SK-N-SH (cell line): ENCODE measurements around the gene DVL2.
"Not testable (repeated sequence)": the region's sequence is repeated elsewhere in the genome, so short reads cannot be mapped to it uniquely, and the experiment has no call there.

ENCODE experiments used
- POLR2AphosphoS5 ChIP-seq: IDR thresholded peaks from 2 replicates; pipeline ENCODE4 v1.6.1; 2012; ENCODE audit warnings: low read depth, low read length
- RCOR1 ChIP-seq: fragments of 150-350 bp; IDR thresholded peaks from 2 replicates; pipeline ENCODE4 v1.6.1; 2017; ENCODE audit warnings: antibody characterized with exemption, low read length
- TF ChIP-seq, protein P1 (sequence below): fragments of 200-600 bp; sonication (generic); IDR thresholded peaks from 2 replicates; pipeline ENCODE4 v1.6.1; 2017; ENCODE audit warnings: antibody characterized with exemption, mild to moderate bottlenecking, moderate library complexity
- TF ChIP-seq, protein P2 (sequence below): IDR thresholded peaks from 2 replicates; pipeline ENCODE4 v1.4.0; 2012; ENCODE audit warnings: low read depth, borderline replicate concordance

DNA sequence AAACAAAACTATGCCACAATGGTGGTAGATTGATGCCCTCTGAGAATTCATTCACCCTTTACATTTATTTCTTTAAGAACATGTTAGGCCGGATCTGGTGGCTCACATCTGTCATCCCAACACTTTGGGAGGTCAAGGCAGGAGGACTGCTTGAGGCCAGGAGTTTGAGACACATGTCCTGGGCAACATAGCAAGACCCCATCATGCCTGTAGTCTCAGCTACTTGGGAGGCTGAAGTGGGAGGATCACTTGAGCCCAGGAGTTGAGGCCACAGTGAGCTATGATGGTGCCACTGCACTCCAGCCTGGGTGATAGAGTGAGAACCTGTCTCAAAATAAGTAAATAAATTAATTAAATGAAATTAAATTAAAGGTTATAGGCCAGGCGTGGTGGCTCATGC, 52.2 kb downstream of the DVL2 start:
- TF ChIP-seq, protein P1, sequence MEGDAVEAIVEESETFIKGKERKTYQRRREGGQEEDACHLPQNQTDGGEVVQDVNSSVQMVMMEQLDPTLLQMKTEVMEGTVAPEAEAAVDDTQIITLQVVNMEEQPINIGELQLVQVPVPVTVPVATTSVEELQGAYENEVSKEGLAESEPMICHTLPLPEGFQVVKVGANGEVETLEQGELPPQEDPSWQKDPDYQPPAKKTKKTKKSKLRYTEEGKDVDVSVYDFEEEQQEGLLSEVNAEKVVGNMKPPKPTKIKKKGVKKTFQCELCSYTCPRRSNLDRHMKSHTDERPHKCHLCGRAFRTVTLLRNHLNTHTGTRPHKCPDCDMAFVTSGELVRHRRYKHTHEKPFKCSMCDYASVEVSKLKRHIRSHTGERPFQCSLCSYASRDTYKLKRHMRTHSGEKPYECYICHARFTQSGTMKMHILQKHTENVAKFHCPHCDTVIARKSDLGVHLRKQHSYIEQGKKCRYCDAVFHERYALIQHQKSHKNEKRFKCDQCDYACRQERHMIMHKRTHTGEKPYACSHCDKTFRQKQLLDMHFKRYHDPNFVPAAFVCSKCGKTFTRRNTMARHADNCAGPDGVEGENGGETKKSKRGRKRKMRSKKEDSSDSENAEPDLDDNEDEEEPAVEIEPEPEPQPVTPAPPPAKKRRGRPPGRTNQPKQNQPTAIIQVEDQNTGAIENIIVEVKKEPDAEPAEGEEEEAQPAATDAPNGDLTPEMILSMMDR = not testable (repeated sequence)
- TF ChIP-seq POLR2AphosphoS5, RCOR1: not testable (repeated sequence)
- TF ChIP-seq, protein P2, sequence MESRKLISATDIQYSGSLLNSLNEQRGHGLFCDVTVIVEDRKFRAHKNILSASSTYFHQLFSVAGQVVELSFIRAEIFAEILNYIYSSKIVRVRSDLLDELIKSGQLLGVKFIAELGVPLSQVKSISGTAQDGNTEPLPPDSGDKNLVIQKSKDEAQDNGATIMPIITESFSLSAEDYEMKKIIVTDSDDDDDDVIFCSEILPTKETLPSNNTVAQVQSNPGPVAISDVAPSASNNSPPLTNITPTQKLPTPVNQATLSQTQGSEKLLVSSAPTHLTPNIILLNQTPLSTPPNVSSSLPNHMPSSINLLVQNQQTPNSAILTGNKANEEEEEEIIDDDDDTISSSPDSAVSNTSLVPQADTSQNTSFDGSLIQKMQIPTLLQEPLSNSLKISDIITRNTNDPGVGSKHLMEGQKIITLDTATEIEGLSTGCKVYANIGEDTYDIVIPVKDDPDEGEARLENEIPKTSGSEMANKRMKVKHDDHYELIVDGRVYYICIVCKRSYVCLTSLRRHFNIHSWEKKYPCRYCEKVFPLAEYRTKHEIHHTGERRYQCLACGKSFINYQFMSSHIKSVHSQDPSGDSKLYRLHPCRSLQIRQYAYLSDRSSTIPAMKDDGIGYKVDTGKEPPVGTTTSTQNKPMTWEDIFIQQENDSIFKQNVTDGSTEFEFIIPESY = not testable (repeated sequence)
